SK-N-MC (cell line): ENCODE data around the gene CPT1B.

Source experiments
- EZH2 ChIP-seq: fragments of 200-600 bp; sonication (generic); IDR thresholded peaks from one replicate; pipeline ENCODE4 v1.6.1; 2017; ENCODE audit warnings: antibody characterized with exemption
- FOXP2 ChIP-seq: optimal IDR thresholded peaks from 2 replicates; pipeline ENCODE3; 2011; ENCODE audit warnings: mild to moderate bottlenecking, moderate library complexity; ENCODE audit not compliant: insufficient read depth; ENCODE audit errors: extremely low read length, control extremely low read depth
- POLR2AphosphoS5 ChIP-seq: IDR thresholded peaks from 2 replicates; pipeline ENCODE4 v1.6.1; 2012; ENCODE audit warnings: mild to moderate bottlenecking, low read depth, low read length, borderline replicate concordance

DNA sequence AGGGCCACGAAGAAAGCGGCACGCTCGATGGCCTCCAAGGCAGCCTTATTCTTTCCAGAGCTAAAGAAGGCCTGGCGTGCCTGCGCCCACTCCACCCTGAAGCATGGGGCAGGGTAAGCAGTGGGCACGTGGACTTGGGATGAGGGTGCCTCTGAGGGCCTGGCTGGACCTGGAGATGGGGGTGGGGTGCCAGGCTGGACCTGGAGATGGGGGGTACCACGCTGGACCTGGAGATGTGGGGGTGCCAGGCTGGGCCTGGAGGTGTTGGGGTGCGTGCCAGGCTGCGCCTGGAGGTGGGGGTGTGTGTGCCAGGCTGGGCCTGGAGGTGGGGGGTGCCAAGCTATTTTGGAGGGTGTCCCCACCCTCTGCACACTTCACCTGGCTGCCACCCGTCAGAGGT is 5.3 kb downstream of the CPT1B start:
- TF ChIP-seq POLR2AphosphoS5 (no peak), EZH2 (no peak), FOXP2 (no peak)
